Caco-2 (cell line): ENCODE data around the gene RIC3. TPM values are rescaled to one million over a fixed set of nuclear protein-coding genes. Genes with fewer than 3 reads are reported as not detected.

Experiments used
- BruUV-seq: library from RNA; stranded (reverse); fragments of 400-500 nt; replicated peaks from 2 replicates; lab custom pipeline; 2021; lab: Mats Ljungman, UMichigan
- CTCF ChIA-PET: fragments of 300-600 bp; sonication (Branson Sonifier 250); formaldehyde crosslinking; loops from one replicate; lab custom pipeline; 2022; ENCODE audit warnings: antibody characterized with exemption; lab: Charles Lee
- POLR2A ChIA-PET: fragments of 300-600 bp; sonication (Branson Sonifier 250); formaldehyde crosslinking; loops from one replicate; lab custom pipeline; 2022; ENCODE audit warnings: antibody characterized with exemption; lab: Charles Lee
- DNase-seq, 2 experiments: peaks; one replicate each; pipeline versions ENCODE4 v3.0.0 to v3.0.0-alpha.2; 2020 to 2022
- H3K27me3 ChIP-seq: replicated peaks from 2 replicates; pipeline ENCODE4 v1.6.0; 2011; ENCODE audit warnings: low read length; ENCODE audit not compliant: control insufficient read depth, insufficient read depth
- H3K36me3 ChIP-seq: 2 replicates; pipeline ENCODE4 v1.5.1; 2011; ENCODE audit warnings: low read length; ENCODE audit not compliant: control insufficient read depth, insufficient read depth
- H3K4me1 ChIP-seq: fragments of 250-450 bp; sonication (Bioruptor Pico); 2 replicates; pipeline ENCODE4 v1.5.1; 2020; ENCODE audit warnings: mild to moderate bottlenecking
- H3K4me3 ChIP-seq: 2 replicates; pipeline ENCODE4 v1.5.1; 2011; ENCODE audit warnings: low read depth, mild to moderate bottlenecking, control low read depth, low read length
- H3K9me3 ChIP-seq: fragments of 250-450 bp; sonication (Bioruptor Pico); 2 replicates; pipeline ENCODE4 v1.5.1; 2020; ENCODE audit warnings: mild to moderate bottlenecking, moderate library complexity
- H3K27ac Mint-ChIP-seq: one replicate; pipeline ENCODE4 v1.8.0; 2022; ENCODE audit warnings: mixed read lengths; ENCODE audit not compliant: unreplicated experiment
- H3K27me3 Mint-ChIP-seq: one replicate; pipeline ENCODE4 v1.8.0; 2022; ENCODE audit warnings: mixed read lengths; ENCODE audit not compliant: insufficient read depth, unreplicated experiment
- H3K36me3 Mint-ChIP-seq: one replicate; pipeline ENCODE4 v1.8.0; 2022; ENCODE audit warnings: mild to moderate bottlenecking, mixed read lengths; ENCODE audit not compliant: insufficient read depth, unreplicated experiment
- H3K4me1 Mint-ChIP-seq: one replicate; pipeline ENCODE4 v1.8.0; 2022; ENCODE audit warnings: low read depth, mixed read lengths; ENCODE audit not compliant: unreplicated experiment
- H3K4me3 Mint-ChIP-seq: one replicate; pipeline ENCODE4 v1.8.0; 2022; ENCODE audit warnings: mild to moderate bottlenecking, moderate library complexity, mixed read lengths; ENCODE audit not compliant: unreplicated experiment
- H3K9me3 Mint-ChIP-seq: one replicate; pipeline ENCODE4 v1.8.0; 2022; ENCODE audit warnings: mixed read lengths; ENCODE audit not compliant: unreplicated experiment
- CTCF ChIP-seq, 2 experiments: fragments of 200-600 bp in 1 of 2; IDR thresholded peaks; 1 replicate in 1 of 2; 2 replicates in 1 of 2; pipeline versions ENCODE4 v1.5.1 to v1.8.0; 2011 to 2022; ENCODE audit warnings: antibody characterized with exemption in 1 of 2, control low read depth in 1 of 2, inconsistent platforms in 1 of 2, low read depth in 1 of 2, low read length in 1 of 2, mild to moderate bottlenecking in 1 of 2, moderate library complexity in 1 of 2; ENCODE audit not compliant: insufficient read depth in 1 of 2, severe bottlenecking in 1 of 2, unreplicated experiment in 1 of 2
- intact Hi-C: fragments of 100-400 bp; cut with micrococcal nuclease; formaldehyde crosslinking; loops from one replicate; pipeline ENCODE4 v1.10.0; 2022; ENCODE audit not compliant: unreplicated experiment
- total RNA-seq: library from RNA; stranded (reverse); gene quantifications from 2 replicates; pipeline ENCODE4 v1.2.3, GENCODE V29; 2022

The RIC3 gene
- total RNA-seq, 1 experiment from 2014 or later, result not detected

- TF ChIP-seq CTCF (IDR thresholded peaks at IDR 0.05; ENCODE audit: insufficient read depth in 1 of 2, low read depth in 1 of 2, low read length in 1 of 2, severe bottlenecking in 1 of 2, unreplicated experiment in 1 of 2), result no peak
- ChIA-PET POLR2A (no interaction called here), CTCF (no interaction called here)
- Mint-ChIP-seq H3K27ac (no peak overlapping the region), H3K4me3 (no peak overlapping the region), H3K4me1 (no peaks in the 10 kb centered on the region), H3K27me3 (peaks cover 22% of the 10 kb centered on the region), H3K36me3 (no peaks in the 10 kb centered on the region), H3K9me3 (no peaks in the 10 kb centered on the region)
- Histone ChIP-seq H3K9me3 (no peaks in the 10 kb centered on the region), H3K4me3 (no peak overlapping the region), H3K4me1 (no peaks in the 10 kb centered on the region), H3K27me3 (no peaks in the 10 kb centered on the region), H3K36me3 (no peaks in the 10 kb centered on the region)
- intact Hi-C loops, result no loop called here
- BruUV-seq, result no TSS peak
- DNase-seq, result no peak
These were observed 35.8 kb upstream of the RIC3 start for GRCh38 chr11:8204596-8204995.

GRCh38 chr11:8204025-8204424, 35.2 kb upstream of the RIC3 start:
- Histone ChIP-seq H3K36me3 (no peaks in the 10 kb centered on the region), H3K27me3 (no peaks in the 10 kb centered on the region), H3K4me1 (no peaks in the 10 kb centered on the region), H3K4me3 (no peak overlapping the region), H3K9me3 (no peaks in the 10 kb centered on the region)
- no peak overlapping the region for H3K4me3 Mint-ChIP-seq
- BruUV-seq, result no TSS peak
- no peaks in the 10 kb centered on the region for H3K9me3 Mint-ChIP-seq
- H3K27me3 Mint-ChIP-seq, result peaks cover 23% of the 10 kb centered on the region
- no peak for TF ChIP-seq CTCF (IDR thresholded peaks at IDR 0.05; ENCODE audit: insufficient read depth in 1 of 2, low read depth in 1 of 2, low read length in 1 of 2, severe bottlenecking in 1 of 2, unreplicated experiment in 1 of 2)
- no peaks in the 10 kb centered on the region for H3K36me3 Mint-ChIP-seq
- intact Hi-C loops, result no loop called here
- DNase-seq, result no peak
- ChIA-PET CTCF (no interaction called here), POLR2A (no interaction called here)
- H3K27ac Mint-ChIP-seq, result no peak overlapping the region
- no peaks in the 10 kb centered on the region for H3K4me1 Mint-ChIP-seq

GRCh38 chr11:8203414-8203715, 34.5 kb upstream of the RIC3 start:
- Histone ChIP-seq H3K4me3 (no peak overlapping the region), H3K4me1 (no peaks in the 10 kb centered on the region), H3K36me3 (no peaks in the 10 kb centered on the region), H3K27me3 (no peaks in the 10 kb centered on the region), H3K9me3 (no peaks in the 10 kb centered on the region)
- Mint-ChIP-seq H3K4me3 (no peak overlapping the region), H3K27ac (no peak overlapping the region), H3K36me3 (no peaks in the 10 kb centered on the region), H3K4me1 (no peaks in the 10 kb centered on the region), H3K9me3 (no peaks in the 10 kb centered on the region), H3K27me3 (peaks cover 25% of the 10 kb centered on the region)
- BruUV-seq, result no TSS peak
- DNase-seq, result no peak
- ChIA-PET POLR2A (no interaction called here), CTCF (no interaction called here)
- TF ChIP-seq CTCF (IDR thresholded peaks at IDR 0.05; ENCODE audit: insufficient read depth in 1 of 2, low read depth in 1 of 2, low read length in 1 of 2, severe bottlenecking in 1 of 2, unreplicated experiment in 1 of 2), result no peak
- intact Hi-C loops, result no loop called here
